NB4 (cell line): ENCODE results near the gene DYNC1H1.

Experiments used
- DNase-seq: peaks from one replicate; pipeline ENCODE4 v3.0.0; 2010; ENCODE audit warnings: low read depth
- H3K4me3 ChIP-seq: one replicate; pipeline ENCODE4 v1.5.1; 2011; ENCODE audit warnings: mild to moderate bottlenecking, low read depth, low read length, moderate library complexity
- CTCF ChIP-seq: IDR thresholded peaks from one replicate; pipeline ENCODE4 v1.5.1; 2012; ENCODE audit warnings: low read depth, low read length
- MAX ChIP-seq: IDR thresholded peaks from 2 replicates; pipeline ENCODE4 v1.6.1; 2011; ENCODE audit warnings: low read depth, low read length
- MYC ChIP-seq: IDR thresholded peaks from 2 replicates; pipeline ENCODE4 v1.6.1; 2011; ENCODE audit warnings: low read depth, low read length
- POLR2A ChIP-seq: IDR thresholded peaks from 2 replicates; pipeline ENCODE4 v1.6.1; 2011; ENCODE audit warnings: mild to moderate bottlenecking; ENCODE audit not compliant: insufficient read length; ENCODE audit errors: extremely low read depth

Gene DYNC1H1

DNA sequence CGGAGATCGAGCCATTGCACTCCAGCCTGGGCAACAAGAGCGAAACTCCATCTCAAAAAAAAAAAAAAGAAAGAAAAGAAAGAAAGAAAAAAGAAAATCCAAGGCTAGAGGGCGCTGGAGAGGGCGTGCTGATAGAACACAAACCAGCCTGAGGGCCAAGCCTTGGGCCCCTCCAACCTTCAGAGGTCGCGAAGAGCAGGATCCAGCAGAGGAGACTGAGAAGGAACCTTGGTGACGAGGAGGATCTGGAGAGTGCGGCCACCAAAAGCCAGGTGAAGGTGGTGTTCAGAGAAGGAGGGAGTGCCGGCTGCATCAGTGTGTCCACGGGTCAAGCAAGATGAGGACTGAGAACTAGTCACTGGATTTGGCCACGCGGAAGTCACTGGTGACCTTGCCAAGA is 4.1 kb upstream of the DYNC1H1 start:
- DNase-seq, result peak; percentile 53

GRCh38 chr14:101961011-101961721 is 3.2 kb upstream of the DYNC1H1 start:
- peak; percentile 76 for TF ChIP-seq CTCF
- TF ChIP-seq MYC, result peak; percentile 78
- peak; percentile 87 for TF ChIP-seq MAX
- TF ChIP-seq POLR2A, result no peak
- no peak overlapping the region for H3K4me3 ChIP-seq
- peak; percentile 85 for DNase-seq

More for the DNA sequence above, 4.1 kb upstream of the DYNC1H1 start:
- TF ChIP-seq MAX (no peak), CTCF (peak; percentile 36), MYC (no peak), POLR2A (no peak)
- no peak overlapping the region for H3K4me3 ChIP-seq

DNA sequence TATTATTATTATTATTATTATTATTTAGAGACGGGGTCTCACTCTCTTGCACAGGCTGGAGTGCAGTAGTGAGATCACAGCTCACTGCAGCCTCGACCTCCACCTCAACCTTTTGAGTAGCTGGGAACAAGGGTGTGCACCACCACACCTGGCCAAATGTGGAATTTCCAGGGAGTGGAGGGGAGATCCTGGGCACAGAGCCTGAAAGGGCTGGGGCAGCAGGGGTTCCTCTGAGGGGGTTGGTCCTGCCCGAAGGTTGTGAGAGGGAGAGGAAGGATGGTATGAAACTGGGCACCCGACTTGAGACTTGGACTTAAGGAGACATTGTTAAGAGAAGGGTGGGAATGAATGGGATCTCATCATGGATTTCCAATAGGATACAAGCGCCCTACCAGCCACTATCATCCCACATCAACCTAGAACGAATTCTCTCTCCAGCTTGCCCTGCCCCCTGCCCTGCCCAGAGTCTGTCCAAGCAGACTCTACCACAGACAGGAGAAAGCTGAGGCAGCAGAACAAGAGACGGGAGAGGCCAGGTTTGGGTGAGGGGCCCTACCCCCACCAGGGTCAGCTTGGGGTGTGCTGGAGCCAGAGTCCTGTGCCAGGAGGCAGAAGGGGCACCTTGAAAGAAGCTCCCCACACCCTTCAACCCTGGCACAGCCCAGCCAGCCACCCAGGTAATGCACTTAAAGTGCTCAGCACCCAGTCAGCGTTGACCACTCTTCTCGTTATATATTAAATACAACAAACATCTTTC is 2.4 kb upstream of the DYNC1H1 start:
- no peak overlapping the region for H3K4me3 ChIP-seq
- DNase-seq, result no peak
- no peak for TF ChIP-seq MYC
- TF ChIP-seq POLR2A, result no peak

DNA sequence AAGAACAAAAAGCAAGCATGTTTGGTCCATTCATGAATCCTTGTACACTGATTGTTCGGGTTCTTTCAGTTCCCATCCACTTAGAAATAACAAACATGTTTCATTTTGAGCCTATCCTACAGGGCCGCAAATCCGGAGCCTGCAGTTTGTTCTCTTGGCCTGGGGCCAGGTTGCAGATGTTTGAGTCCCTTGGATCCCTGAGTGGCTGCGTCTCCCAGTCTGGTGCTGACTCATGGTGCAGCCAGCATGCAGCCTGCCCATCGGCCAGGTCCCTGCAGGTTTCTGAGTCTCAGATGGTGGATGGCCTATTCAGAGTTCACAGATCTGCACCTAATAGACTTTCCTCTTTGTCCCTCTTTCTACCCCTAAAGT is 1.9 kb upstream of the DYNC1H1 start:
- no peak overlapping the region for H3K4me3 ChIP-seq
- no peak for DNase-seq
- TF ChIP-seq MYC (no peak), POLR2A (no peak), CTCF (no peak), MAX (no peak)

- no peak for TF ChIP-seq MYC
- no peak for TF ChIP-seq POLR2A
- no peak for TF ChIP-seq MAX
- TF ChIP-seq CTCF, result no peak
- no peak overlapping the region for H3K4me3 ChIP-seq
- no peak for DNase-seq
Measured at GRCh38 chr14:101963052-101963451, 1.3 kb upstream of the DYNC1H1 start.

- TF ChIP-seq MYC, result no peak
- no peak for TF ChIP-seq CTCF
- TF ChIP-seq MAX, result no peak
- no peak for TF ChIP-seq POLR2A
- no peak for DNase-seq
- no peak overlapping the region for H3K4me3 ChIP-seq
Measured at GRCh38 chr14:101963656-101964296, 597 bp upstream of the DYNC1H1 start.
